Vagina (tissue), 2 donors: ENCODE measurements around the gene UBXN1. TPM values are rescaled to one million over a fixed set of nuclear protein-coding genes. Genes with fewer than 3 reads are reported as not detected.

ENCODE experiments used
- DNase-seq, 2 donors: peaks; one replicate each; pipeline ENCODE4 v3.0.0-alpha.2; 2017; ENCODE audit errors: extremely low spot score in 2 of 2
- H3K27ac ChIP-seq: fragments of 200-600 bp; sonication (generic); one replicate; pipeline ENCODE4 v1.5.1; 2019
- H3K27me3 ChIP-seq: fragments of 200-600 bp; sonication (generic); one replicate; pipeline ENCODE4 v1.5.1; 2019
- H3K36me3 ChIP-seq, 2 donors: fragments of 200-600 bp; sonication (generic); one replicate each; pipeline ENCODE4 v1.5.1; 2017 to 2019
- H3K4me1 ChIP-seq: fragments of 200-600 bp; sonication (generic); one replicate; pipeline ENCODE4 v1.5.1; 2019
- H3K4me3 ChIP-seq, 2 donors: fragments of 200-600 bp; sonication (generic); 1 replicate in 1 of 2; 2 replicates in 1 of 2; pipeline ENCODE4 v1.5.1; 2016 to 2019
- H3K9me3 ChIP-seq: fragments of 200-600 bp; sonication (generic); one replicate; pipeline ENCODE4 v1.5.1; 2019
- CTCF ChIP-seq, 3 experiments: fragments of 450-650 bp in 2 of 3; fragments of 200-600 bp in 1 of 3; sonication (generic) in 1 of 3; IDR thresholded peaks; one replicate each; pipeline ENCODE4 v1.5.1; 2017 to 2019; ENCODE audit warnings: antibody characterized with exemption in 3 of 3, mild to moderate bottlenecking in 2 of 3, moderate library complexity in 2 of 3
- POLR2A ChIP-seq, 2 donors: fragments of 450-650 bp; IDR thresholded peaks; one replicate each; pipeline ENCODE4 v1.6.1; 2017; ENCODE audit warnings: antibody characterized with exemption in 2 of 2, mild to moderate bottlenecking in 2 of 2, moderate library complexity in 2 of 2
- POLR2AphosphoS5 ChIP-seq, 2 donors: sonication (generic); formaldehyde crosslinking; IDR thresholded peaks; one replicate each; pipeline ENCODE4 v1.9.0; 2017; ENCODE audit warnings: antibody characterized with exemption in 2 of 2, mild to moderate bottlenecking in 2 of 2, low read depth in 1 of 2; ENCODE audit not compliant: insufficient read depth in 1 of 2
- intact Hi-C: fragments of 100-400 bp; cut with DNase I; formaldehyde crosslinking; loops from one replicate; pipeline ENCODE4 v1.15.1; 2023
- total RNA-seq: library from RNA; depleted of rRNA; stranded (reverse); fragments of >200 nt; gene quantifications from one replicate; pipeline ENCODE4 v1.2.3, GENCODE V29; 2016

The UBXN1 gene
- total RNA-seq, 1 donor from 2014 or later, result 216 TPM

GRCh38 chr11:62719302-62719978, 40.6 kb upstream of the UBXN1 start:
- H3K4me3 ChIP-seq, result no peak overlapping the region
- no peaks in the 10 kb centered on the region for H3K9me3 ChIP-seq
- peaks cover 15% of the 10 kb centered on the region for H3K4me1 ChIP-seq
- no peak for TF ChIP-seq CTCF (IDR thresholded peaks at IDR 0.05)
- no peak for TF ChIP-seq POLR2AphosphoS5 (IDR thresholded peaks at IDR 0.05; ENCODE audit: insufficient read depth in 1 of 2, low read depth in 1 of 2)
- no peak for TF ChIP-seq POLR2A (IDR thresholded peaks at IDR 0.05)
- H3K36me3 ChIP-seq, result peaks cover 5 to 94% of the 10 kb centered on the region in 2 donors
- no peaks in the 10 kb centered on the region for H3K27me3 ChIP-seq
- H3K27ac ChIP-seq, result no peak overlapping the region
- no peak for DNase-seq
- intact Hi-C loops, result no loop called here

GRCh38 chr11:62716816-62717215, 37.9 kb upstream of the UBXN1 start:
- Histone ChIP-seq H3K27ac (no peak overlapping the region), H3K36me3 (peaks cover 0 to 96% of the 10 kb centered on the region in 2 donors), H3K4me1 (no peaks in the 10 kb centered on the region), H3K9me3 (no peaks in the 10 kb centered on the region), H3K27me3 (no peaks in the 10 kb centered on the region), H3K4me3 (no peak overlapping the region)
- intact Hi-C loops, result no loop called here
- TF ChIP-seq CTCF (IDR thresholded peaks at IDR 0.05), result no peak
- DNase-seq, result no peak

GRCh38 chr11:62716206-62716605, 37.3 kb upstream of the UBXN1 start:
- no peak overlapping the region for H3K27ac ChIP-seq
- no peaks in the 10 kb centered on the region for H3K4me1 ChIP-seq
- H3K9me3 ChIP-seq, result no peaks in the 10 kb centered on the region
- no peak for TF ChIP-seq POLR2AphosphoS5 (IDR thresholded peaks at IDR 0.05; ENCODE audit: insufficient read depth in 1 of 2, low read depth in 1 of 2)
- H3K4me3 ChIP-seq, result no peak overlapping the region
- no peak for DNase-seq
- H3K27me3 ChIP-seq, result no peaks in the 10 kb centered on the region
- intact Hi-C loops, result no loop called here
- peaks cover 0 to 96% of the 10 kb centered on the region in 2 donors for H3K36me3 ChIP-seq

GRCh38 chr11:62715150-62716130, 36.6 kb upstream of the UBXN1 start:
- Histone ChIP-seq H3K36me3 (peaks cover 0 to 93% of the 10 kb centered on the region in 2 donors), H3K4me3 (no peak overlapping the region), H3K4me1 (peaks cover 3% of the 10 kb centered on the region), H3K9me3 (no peaks in the 10 kb centered on the region), H3K27ac (no peak overlapping the region), H3K27me3 (no peaks in the 10 kb centered on the region)
- no peak for DNase-seq
- intact Hi-C loops, result no loop called here
- TF ChIP-seq CTCF (IDR thresholded peaks at IDR 0.05) (no peak), POLR2A (IDR thresholded peaks at IDR 0.05) (no peak), POLR2AphosphoS5 (IDR thresholded peaks at IDR 0.05; ENCODE audit: insufficient read depth in 1 of 2, low read depth in 1 of 2) (no peak)

- no peak for DNase-seq
- Histone ChIP-seq H3K36me3 (peaks cover 0 to 72% of the 10 kb centered on the region in 2 donors), H3K4me1 (peaks cover 18% of the 10 kb centered on the region), H3K4me3 (no peak overlapping the region), H3K27me3 (no peaks in the 10 kb centered on the region), H3K9me3 (no peaks in the 10 kb centered on the region), H3K27ac (no peak overlapping the region)
- intact Hi-C loops, result no loop called here
- TF ChIP-seq POLR2AphosphoS5 (IDR thresholded peaks at IDR 0.05; ENCODE audit: insufficient read depth in 1 of 2, low read depth in 1 of 2), result no peak
- TF ChIP-seq POLR2A (IDR thresholded peaks at IDR 0.05), result no peak
- no peak for TF ChIP-seq CTCF (IDR thresholded peaks at IDR 0.05)
Observed at GRCh38 chr11:62713343-62713742, 34.5 kb upstream of the UBXN1 start.
